Skin epidermis (tissue), 12 donors: ENCODE data around the gene KIAA1328.
A peak's percentile ranks its signal among the peaks of the same experiment; 100 is the strongest.

Experiments used
- H3K27ac ChIP-seq, 21 experiments: fragments of 200-600 bp; sonication (generic) in 11 of 21; one replicate each; pipeline ENCODE4 v1.5.0; 2020; ENCODE audit warnings: mild to moderate bottlenecking in 3 of 21, inconsistent platforms in 2 of 21, moderate library complexity in 2 of 21
- H3K4me3 ChIP-seq, 7 experiments: fragments of 200-600 bp; sonication (generic) in 2 of 7; one replicate each; pipeline ENCODE4 v1.5.0; 2020; ENCODE audit warnings: inconsistent platforms in 2 of 7, mild to moderate bottlenecking in 2 of 7, moderate library complexity in 1 of 7

Gene KIAA1328

DNA sequence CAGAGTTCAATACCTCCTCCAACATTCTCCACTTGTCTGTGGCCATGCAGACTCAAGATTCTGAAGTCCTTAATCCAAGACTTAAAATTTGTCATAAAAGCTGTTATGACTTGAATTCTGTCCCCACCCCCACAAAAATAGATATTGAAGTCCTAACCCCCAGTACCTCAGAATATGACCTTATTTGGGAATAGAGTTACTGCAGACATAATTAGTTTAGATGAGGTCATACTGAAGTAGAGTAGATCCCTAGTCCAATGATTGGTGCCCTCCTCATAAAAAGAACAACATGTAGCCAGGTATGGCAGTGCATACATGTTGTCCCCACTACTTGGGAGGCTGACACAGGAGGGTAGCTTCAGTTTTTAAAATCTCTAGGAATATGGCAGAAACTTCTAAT is 9.3 kb upstream of the KIAA1328 start:
- Histone ChIP-seq H3K27ac (no peak overlapping the region), H3K4me3 (no peak overlapping the region)

DNA sequence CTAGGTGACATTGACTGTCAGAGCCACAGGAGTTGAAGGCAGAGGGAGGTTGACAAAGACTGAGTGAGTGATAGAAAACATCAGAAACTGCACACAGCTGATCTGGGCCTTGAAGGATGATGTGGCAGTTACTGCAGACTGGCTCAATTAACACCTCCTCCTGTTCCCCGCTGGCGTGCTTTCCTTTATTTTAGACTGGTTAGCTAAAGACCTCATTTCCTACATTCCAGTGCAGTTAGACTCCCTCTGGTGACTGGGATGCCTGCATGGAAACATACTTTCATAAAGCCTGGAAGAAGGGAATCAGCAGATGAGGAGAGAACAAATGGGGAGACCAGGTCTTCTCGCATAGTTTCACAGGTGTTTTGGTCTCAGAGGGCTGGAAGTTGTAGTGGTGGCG is 7.2 kb upstream of the KIAA1328 start:
- no peak overlapping the region for H3K4me3 ChIP-seq
- no peak overlapping the region for H3K27ac ChIP-seq

- Histone ChIP-seq H3K4me3 (no peak overlapping the region), H3K27ac (no peak overlapping the region)
Measured at GRCh38 chr18:36825526-36825925, 3.4 kb upstream of the KIAA1328 start.

GRCh38 chr18:36826556-36826955 is 2.4 kb upstream of the KIAA1328 start:
- no peak overlapping the region for H3K4me3 ChIP-seq
- no peak overlapping the region for H3K27ac ChIP-seq

DNA sequence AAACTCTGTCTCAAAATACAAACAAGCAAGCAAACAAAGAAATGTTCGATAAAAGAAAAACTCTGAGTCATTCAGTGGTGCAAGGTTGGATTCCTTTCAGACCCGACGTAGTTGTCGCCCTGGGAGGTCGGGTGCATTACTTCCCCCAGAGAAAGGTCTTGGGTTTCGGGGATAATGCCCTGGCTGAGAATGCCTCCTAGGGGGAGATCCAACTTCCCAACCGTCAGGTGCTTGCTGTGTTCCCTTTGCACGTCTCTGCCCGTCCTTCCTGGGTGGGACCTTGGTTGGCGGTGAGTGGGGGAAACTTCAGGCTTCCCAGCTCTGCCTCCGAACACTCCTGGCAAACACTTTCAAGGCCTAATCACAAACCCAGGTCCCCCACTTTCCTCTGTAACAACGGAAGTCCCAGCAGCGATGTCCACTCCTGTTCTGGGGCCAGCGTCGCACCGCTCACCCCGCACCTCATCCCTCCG is 734 bp upstream of the KIAA1328 start:
- H3K4me3 ChIP-seq, result peak overlapping the region; percentile 67 to 89 (median 81)
- peak overlapping the region; percentile 61 to 89 (median 83) for H3K27ac ChIP-seq

GRCh38 chr18:36829362-36830157 is 633 bp downstream of the KIAA1328 start:
- Histone ChIP-seq H3K27ac (peak overlapping the region; percentile 43 to 89 (median 83)), H3K4me3 (peak overlapping the region; percentile 67 to 89 (median 81))

GRCh38 chr18:36830158-36830495 is 1.2 kb downstream of the KIAA1328 start:
- Histone ChIP-seq H3K27ac (peak overlapping the region in 6 of 21 experiments; percentile 23 to 86 (median 82)), H3K4me3 (peak overlapping the region in 2 of 7 experiments; percentile 81 to 88)

DNA sequence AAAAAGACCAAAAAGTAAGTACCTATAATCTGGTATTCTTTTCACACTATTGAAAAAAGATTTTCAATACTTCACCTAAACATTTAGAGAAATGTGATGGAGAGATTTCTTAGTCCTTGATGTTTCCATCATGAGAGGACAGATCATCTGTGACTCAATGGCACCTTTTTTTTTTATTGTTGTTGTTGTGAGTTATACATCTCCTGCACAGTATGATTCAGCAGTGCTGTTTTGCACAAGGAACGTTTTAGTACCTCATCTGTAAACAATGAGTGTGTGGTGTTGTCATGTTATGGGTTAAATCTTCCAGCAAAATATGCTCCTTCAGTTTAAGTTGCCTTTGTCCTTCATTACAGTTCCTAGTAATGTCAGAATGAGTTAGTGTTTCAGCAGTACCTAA is 2.2 kb downstream of the KIAA1328 start:
- H3K4me3 ChIP-seq, result no peak overlapping the region
- H3K27ac ChIP-seq, result no peak overlapping the region

DNA sequence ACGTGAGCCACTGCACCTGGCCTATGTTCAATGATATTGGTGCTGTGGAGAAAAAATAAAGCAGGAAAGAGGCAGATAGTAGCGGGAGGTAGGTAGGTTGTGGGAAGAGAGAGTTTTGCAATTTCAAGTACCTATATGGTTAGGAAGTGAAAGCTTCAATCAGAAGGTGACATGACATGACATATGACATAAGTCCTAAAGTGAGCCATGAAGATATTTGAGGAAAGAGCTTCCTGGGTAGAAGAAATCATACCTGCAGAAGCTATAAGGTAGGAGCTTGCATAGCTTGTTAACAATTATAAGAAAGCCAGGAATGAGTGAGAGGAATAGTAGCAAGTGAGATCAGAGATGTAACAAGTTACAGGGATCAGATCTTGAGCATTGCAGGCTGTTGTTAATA is 4.2 kb downstream of the KIAA1328 start:
- no peak overlapping the region for H3K4me3 ChIP-seq
- no peak overlapping the region for H3K27ac ChIP-seq

GRCh38 chr18:36835927-36836326 is 7.0 kb downstream of the KIAA1328 start:
- Histone ChIP-seq H3K4me3 (no peak overlapping the region), H3K27ac (no peak overlapping the region)

GRCh38 chr18:36839835-36840234 is 10.9 kb downstream of the KIAA1328 start:
- no peak overlapping the region for H3K27ac ChIP-seq
- H3K4me3 ChIP-seq, result no peak overlapping the region

DNA sequence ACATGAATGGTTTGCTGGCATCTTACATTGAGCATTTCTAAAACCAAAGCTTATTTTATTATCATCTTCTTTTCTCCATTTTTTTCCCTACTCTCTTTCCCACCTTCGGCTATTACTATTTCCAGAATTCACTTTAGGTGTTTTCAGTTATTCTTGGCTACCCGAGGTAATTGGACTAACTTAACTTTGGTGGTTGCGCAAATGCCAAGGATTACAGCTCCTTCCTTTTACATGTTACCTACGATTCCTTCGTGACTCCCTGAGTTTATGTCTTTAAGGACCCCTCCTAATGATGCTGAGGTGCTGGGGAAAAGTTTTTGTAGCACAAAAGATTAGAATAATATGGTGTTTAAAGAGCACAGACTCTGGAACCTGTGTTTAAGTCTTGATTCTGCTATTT is 14.3 kb downstream of the KIAA1328 start:
- Histone ChIP-seq H3K4me3 (no peak overlapping the region), H3K27ac (no peak overlapping the region)

DNA sequence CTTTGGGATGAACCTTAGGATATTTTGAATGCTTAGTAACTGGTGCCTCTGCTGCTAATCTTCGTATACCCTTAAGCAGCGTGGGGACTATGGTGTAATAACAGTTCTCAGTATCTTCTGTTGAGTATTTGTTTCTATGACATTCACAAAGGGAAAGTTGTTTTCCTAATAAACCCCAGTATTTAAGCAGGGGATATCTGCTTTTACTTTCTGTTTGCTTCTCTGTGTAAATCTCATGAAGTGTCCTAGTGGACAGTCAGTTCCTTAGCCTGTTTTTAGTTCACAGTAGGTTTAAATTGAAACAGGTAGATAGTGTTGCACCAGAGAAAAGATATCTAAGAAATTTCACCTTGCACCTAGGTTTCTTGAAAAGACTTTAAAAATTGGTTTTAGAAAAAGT is 14.9 kb downstream of the KIAA1328 start:
- H3K4me3 ChIP-seq, result no peak overlapping the region
- no peak overlapping the region for H3K27ac ChIP-seq

DNA sequence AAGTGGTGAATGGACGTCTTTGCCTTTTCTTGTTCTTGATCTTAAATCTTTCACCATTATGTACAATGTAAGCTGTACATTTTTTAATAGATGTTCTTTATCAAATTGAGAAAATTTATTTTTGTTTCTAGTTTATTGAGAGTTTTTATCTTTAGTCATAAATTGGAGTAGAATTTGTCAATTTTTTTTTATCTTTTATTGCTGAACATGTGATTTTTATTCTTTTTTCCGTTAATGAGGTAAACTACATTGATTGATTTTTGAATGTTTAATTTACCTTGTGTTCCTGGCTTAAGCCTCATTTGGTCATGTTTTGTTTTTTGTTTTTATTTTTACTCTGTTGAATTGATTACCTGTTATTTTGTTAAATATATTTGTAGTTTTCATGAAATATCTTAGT is 19.7 kb downstream of the KIAA1328 start:
- H3K4me3 ChIP-seq, result no peak overlapping the region
- H3K27ac ChIP-seq, result no peak overlapping the region

- Histone ChIP-seq H3K4me3 (no peak overlapping the region), H3K27ac (no peak overlapping the region)
Measured at GRCh38 chr18:36849288-36850006, 20.5 kb downstream of the KIAA1328 start.

GRCh38 chr18:36850527-36851201 is 21.7 kb downstream of the KIAA1328 start:
- Histone ChIP-seq H3K27ac (no peak overlapping the region), H3K4me3 (no peak overlapping the region)

- Histone ChIP-seq H3K4me3 (no peak overlapping the region), H3K27ac (no peak overlapping the region)
Measured at GRCh38 chr18:36851202-36851590, 22.3 kb downstream of the KIAA1328 start.

GRCh38 chr18:36856815-36857214 is 27.9 kb downstream of the KIAA1328 start:
- H3K4me3 ChIP-seq, result no peak overlapping the region

GRCh38 chr18:36862182-36862581 is 33.3 kb downstream of the KIAA1328 start:
- Histone ChIP-seq H3K27ac (no peak overlapping the region), H3K4me3 (no peak overlapping the region)

More at GRCh38 chr18:36856815-36857214, 27.9 kb downstream of the KIAA1328 start:
- no peak overlapping the region for H3K27ac ChIP-seq

DNA sequence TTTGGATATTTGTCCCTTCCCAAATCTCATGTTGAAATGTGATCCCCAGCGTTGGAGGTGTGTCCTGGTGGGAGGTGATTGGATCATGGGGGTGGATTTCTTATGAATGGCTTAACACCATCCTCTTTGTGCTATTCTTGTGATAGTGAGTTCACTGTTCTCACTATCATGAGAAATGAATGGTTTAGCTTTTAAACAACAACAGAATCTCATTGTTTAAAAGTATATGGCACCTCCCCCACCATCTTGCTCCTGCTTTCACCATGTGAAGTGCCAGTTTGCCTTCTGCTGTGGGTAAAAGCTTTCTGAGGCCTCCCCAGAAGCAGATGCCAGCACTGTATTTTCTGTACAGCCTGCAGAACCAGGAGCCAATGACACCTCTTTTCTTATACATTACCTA is 38.1 kb downstream of the KIAA1328 start:
- Histone ChIP-seq H3K4me3 (no peak overlapping the region), H3K27ac (no peak overlapping the region)

DNA sequence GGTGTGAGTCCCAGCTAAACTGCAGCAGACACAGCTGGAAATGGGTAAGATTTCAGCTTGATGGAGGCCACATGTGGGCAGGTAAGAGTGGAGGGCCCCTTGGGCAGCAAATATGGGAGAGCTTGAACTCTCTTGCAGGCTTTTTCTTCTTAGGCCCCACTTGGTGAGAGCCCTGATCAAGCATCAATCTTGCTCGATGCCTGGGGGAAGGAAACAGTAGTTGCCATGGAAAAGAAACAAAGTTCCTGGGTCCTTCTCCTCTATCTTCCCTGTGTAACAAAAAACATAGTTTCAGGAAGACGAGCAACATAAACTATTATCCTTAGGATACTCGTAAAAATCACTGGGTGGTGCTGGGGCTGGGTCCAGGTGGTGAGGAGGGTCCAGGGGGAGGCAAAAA is 42.9 kb downstream of the KIAA1328 start:
- Histone ChIP-seq H3K27ac (no peak overlapping the region), H3K4me3 (no peak overlapping the region)
